ENCODE measurements around the gene GPR108.
"Not testable (repeated sequence)": the region's sequence is repeated elsewhere in the genome, so short reads cannot be mapped to it uniquely, and the experiment has no call there.

The GPR108 gene

DNA sequence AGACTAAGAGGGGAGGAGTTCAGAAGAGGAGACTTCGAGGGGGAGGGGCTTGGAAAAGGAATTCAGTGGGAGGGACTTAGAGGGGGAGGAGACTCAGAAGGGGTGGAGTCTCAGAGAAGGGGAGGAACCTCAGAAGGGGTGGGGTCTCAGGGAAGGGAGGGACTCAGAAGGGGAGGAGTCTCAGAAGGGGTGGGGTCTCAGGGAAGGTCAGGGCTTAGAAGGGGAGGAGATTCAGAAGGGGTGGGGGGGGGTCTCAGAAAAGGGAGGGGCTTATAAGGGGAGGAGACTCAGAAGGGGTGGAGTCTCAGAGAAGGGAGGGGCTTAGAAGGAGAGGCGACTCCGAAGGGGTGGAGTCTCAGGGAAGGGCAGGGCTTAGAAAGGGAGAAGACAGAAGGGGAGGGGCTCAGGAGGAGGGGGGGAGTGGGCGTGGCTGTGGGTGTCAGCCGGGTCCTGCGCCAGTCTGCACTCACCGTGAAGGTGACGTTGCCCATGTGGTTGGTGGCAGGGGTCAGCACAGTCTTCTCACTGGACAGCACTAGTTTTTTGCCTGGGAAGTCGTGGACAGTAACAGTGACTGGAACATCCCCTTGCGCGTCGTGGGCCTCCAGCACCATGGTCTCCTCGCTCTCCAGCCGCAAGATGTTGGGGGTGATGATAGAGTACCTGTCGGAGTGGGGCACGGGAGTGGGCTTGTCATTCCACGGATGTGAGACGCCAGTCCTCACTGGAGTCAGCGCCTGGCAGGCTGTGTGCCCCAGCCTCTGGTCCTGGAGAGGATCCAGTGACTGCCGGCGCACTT is 18.4 kb downstream of the GPR108 start:
- no peak for DNase-seq

DNA sequence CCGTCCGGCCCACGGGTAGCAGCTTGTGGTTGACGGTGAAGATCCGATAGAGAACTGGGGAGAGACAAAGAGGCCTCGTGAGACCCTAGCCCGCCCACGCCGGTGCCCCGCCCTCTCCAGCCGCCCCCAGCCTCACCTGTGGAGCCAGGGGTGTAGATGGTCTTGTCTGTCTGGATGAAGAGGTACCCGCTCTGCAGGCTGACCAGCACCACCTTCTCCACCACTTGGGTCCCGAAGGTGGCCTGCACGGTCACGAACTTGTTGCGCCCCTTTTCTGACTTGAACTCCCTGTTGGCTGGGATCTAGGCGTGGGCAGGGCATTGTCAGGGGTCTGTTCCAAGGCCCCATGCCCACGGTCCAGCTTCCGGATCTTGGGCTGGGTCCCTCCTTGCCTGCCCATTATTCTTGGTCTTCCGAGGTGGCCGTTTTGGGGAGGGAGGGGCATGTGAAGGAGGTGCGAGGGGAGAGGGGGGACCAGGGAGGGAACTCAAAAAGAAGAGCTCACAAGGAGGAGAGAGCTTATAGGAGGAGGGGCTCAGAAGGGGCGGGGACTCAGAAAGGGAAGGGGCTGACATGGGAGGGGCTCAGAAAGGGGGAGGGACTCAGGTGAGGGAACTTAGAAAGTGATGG is 19.2 kb downstream of the GPR108 start:
- DNase-seq = no peak

DNA sequence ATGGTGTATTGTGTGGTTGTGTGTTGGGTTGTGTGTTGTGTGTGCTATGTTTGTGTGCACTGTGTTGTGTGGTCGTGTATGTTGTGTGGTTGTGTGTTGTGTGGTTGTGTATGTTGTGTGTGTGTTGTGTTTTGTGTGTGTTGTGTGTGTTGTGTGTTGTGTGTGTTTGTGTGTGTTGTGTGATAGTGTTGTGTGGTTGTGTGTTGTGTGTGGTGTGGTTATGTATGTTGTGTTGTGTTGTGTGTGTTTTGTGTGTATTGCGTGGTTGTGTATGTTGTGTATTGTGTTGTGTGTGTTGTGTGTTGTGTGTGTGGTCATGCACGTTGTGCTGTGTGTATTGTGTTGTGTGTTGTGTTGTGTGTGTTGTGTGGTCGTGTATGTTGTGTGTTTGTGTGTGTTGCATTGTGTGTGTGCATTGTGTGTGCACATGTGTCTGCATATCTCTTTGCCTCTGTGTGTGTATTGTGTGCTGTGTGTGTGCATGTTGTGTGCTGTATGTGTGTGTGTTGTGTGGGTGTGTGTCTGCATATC is 19.9 kb downstream of the GPR108 start:
- DNase-seq = no peak

DNA sequence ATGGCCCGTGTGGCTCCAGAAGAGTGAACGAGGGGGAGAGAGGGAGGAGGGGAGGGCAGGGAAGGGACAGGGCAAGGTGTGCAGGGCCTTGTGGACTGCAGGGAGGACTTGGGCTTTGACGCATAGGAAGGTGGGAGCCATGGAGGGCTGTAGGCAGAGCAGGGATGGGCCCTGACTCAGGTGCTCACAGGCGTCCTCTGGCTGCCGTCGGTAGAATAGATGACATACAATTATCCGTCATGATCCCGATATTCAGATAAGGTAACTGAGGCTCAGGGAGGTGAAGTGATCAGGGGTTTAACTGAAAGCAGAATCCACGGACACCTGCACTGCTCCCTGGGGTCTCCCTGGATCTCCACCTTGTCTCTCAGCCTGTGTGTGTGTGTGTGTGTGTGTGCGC is 20.3 kb downstream of the GPR108 start:
- no peak for DNase-seq

DNA sequence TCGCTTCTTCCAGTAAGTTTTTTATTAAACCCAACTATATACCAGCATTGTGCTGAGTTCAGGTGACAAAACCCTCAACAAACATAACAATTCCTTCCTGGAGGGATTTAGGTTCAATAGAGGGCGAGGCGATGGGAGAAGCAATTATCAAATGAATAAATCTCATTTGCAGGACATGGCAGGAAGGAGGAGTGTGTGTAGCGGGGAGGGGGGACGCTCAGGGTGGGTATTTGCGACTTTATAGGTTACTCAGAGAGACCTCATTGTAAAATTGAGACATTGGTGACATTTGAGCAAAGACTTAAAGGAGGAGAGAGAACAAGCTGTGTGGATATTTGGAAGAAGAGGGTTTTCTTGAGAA is 20.8 kb downstream of the GPR108 start:
- no peak for DNase-seq

DNA sequence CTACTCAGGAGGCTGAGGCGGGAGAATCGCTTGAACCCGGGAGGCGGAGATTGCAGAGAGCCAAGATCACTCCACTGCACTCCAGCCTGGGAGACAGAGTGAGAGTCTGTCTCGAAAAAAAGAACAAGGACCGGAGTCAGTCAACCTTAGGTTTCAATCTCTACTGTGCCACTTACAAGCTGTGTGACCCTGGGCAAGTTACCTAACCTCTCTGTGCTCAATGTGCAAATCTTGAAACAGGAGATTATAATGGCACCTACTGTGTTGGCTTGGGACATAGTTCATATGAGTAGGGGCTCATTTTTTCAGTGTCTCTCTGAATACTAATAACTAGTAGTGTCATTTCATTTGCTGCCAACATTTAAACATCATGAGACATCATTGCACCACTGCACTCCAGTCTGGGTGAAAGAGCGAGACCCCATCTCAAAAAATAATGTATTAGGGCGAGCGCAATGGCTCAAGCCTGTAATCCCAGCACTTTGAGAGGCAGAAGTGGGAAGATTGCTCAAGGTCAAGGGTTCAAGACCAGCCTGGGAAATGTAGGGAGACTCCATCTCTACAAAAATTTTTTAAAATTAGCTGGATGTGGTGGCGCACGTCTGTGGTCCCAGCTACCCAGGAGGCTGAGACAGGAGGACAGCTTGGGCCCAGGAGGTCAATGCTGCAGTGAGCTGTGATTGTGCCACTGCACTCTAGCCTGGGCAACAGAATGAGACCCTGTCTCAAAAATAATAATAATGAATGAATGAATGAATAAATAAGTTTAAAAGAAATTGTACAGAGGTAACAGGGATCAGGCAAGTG is 22.4 kb downstream of the GPR108 start:
- no peak for DNase-seq

DNA sequence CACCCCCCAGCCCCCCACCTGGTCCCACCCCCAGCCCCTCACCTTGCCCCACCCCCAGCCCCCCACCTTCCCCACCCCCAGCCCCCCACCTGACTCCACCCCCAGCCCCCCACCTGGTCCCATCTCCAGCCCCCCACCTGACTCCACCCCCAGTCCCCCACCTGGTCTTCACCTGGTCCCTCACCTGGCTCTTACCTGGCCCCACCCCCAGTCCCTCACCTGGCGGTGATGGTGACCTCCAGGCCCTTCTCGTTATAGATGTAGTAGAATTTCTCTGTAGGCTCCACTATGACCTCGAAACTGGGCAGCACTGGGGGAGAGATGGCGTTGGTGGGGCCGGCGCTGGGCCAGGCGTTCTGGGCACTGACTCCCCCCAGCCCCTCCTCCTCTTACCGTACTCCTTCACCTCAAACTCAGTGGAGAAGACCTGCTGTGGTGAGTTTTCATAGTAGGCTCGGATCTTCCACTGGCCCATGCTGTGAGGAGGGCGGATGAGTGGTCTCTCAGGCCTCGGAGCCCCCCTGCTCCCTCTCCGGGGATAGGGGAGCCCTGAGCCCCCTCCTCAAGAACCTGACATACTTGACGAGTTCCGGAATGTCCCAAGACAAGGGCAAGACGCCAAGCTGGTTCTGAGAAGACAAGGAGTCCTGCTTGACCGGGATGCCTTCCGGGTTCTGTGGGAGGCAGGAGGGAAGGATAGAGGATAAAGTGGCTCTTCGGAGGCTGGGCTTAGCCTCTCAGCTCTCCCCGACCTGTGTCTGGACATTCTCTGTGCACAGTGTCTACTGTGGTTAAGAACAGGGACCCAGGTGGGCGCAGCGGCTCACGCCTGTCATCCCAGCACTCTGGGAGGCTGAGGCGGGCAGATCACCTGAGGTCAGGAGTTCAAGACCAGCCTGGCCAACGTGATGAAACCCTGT is 23.3 kb downstream of the GPR108 start:
- no peak for DNase-seq

DNA sequence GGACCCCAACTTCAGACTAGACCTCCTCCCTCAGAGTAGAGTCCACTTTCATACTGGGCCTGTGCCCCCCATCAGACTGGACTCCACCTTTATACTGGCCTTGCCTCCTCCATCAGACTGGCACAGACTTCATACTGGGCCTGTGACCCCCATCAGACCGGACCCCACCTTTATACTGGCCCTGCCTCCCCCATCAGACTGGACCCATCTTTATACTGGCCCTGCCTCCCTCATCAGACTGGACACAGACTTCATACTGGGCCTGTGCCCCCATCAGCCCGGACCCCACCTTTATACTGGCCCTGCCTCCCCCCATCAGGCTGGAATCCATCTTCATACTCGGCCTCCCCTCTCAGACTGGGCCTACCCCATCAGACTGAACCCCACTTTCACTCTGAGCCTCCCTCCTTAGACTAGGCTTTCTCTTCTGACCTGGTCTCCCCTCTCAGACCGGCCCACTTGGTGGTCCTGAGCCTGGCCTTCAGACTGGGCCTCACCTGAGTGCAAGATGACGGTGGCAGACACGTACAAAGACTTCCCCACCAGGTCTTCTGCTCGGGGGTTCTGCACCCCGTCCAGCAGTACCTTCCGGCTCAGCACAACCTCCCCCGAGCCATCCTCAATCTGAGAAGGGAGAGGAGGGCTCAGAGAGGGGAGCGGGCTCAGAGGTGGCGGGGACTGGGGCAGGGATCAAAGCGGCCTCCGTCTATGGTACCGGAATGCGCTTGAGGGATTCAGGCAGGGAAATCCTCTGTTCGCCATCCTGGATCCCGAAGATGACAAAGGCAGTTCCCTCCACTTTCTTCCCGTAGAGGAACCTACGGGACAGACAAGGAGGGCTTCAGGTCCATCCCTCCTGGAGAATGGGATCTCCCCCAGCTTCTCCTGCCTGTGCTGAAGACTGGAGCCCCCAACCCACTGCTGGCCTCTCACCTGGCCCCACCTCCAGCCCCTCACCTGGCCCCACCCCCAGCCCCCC is 24.4 kb downstream of the GPR108 start:
- DNase-seq = no peak

DNA sequence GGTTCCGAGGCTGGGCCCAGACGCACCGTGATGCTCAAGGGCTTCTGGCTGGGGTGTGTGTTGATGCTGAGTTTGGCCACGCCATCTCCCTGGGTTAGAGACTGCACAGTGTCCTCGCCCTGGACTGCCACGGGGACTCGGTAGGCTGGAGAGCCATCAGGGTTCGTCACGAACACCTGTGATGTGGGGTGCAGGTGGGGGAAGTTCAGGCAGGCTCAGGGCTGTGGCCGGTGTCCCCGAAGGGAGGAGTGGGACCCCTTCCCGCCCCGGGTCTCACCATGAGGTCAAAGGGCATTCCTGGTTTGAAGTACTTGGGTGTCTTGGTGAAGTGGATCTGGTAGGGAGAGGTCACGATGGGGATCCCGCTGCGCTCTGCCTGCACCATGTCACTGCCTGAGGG is 25.1 kb downstream of the GPR108 start:
- DNase-seq = no peak

DNA sequence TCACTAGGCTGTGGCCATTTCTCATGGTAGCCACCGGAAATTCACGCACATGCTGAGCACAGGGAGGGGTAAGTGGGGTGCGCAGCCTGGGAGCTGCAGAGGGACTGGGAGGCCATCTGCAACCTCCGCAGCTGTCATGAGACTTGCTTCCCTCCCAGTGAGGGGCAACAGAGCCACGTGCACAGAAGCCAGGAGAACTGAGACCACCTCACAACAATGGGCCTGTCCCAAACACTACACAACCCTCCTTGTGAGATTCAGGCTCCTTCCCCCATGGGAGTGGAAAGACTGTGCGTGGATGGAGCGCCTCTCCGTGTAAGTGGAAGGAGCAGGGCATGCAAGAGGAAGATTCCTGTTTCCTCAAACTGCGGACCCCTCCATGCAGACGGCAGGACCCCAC is 25.8 kb downstream of the GPR108 start:
- no peak for DNase-seq

DNA sequence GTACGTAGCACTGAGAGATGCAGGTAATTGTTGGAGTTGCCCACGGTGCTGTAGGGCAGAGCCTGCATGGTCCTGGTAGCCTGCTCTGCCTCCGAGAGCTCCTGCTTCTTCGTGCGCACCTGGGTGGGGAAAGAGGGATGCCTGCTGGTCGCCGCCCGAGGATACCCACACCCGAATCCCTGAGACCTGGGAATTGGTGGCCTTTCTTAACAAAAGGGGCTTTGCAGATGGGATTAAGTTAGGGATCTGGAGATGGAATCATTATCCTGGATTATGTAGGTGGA is 26.4 kb downstream of the GPR108 start:
- DNase-seq = no peak

DNA sequence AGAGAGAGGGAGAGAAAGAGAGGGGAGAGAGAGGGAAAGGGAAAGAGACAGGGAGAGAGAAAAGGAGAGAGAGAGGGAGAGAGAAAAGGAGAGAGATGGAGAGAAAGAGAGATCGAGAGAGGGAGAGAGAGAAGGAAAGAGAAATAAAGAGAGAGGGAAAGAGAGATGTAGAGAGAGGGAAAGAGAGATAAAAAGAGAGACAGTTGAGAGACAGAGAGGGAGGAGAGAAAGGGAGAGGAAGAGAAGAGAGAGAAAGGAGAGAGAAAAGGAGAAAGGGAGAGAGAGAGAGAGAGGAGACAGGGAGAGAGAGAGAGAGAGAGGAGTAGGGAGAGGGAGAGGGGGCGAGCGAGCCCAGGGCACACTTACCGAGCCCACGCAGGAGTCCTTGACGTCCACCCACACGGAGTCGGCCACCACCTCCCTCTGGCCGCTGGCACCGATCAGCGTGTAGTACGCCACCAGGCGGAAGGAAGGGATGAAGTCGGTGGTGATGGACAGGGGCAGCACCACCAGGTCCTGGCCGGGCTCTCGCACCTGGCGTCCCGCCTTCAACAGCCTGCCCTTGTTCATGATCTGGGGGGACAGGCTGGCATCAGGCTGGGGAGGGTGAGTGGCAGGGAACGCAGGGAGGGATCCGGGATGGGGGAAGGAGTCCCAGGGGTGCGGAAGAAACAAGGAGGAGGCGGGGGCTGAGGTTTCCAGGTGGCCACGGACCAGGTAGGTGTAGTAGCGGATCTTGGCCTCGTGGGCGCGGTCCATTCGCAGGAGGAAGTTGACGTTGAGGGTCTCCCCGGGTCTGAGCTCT is 26.9 kb downstream of the GPR108 start:
- no peak for DNase-seq

DNA sequence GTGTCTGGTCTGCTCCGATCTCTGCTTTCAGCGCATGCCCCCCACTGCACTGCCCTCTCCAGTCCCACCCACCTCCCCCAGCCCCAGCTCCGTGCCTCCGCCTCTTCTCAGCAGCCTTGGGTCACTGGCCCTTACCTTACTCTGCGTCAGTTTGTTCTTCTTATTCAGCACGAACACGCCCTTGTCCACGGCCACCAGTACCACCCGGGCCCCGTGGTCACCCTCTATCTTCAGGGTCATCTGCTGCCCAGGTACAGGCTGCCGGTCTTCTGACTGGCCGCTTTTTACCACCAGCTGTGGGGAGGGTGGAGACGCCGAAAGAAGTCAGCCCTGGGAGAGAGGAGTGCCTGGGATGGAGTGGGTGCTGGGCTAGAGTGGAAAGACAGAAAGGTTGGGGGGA is 27.8 kb downstream of the GPR108 start:
- no peak for DNase-seq

DNA sequence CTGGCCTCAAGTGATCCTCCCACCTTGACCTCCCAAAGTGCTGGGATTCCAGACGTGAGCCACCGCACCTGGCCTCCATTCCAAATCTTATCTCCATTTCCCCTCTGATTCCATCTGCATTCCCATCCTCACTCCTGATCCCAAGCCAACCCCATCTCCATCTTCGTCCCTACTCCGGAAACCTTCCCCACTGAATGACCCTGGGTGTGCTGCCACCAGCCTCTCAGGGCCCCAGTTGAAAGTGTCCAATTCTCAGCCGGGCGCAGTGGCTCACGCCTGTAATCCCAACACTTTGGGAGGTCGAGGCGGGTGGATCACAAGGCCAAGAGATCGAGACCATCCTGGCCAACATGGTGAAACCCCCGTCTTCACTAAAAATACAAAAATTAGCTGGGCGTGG is 28.5 kb downstream of the GPR108 start:
- not testable (repeated sequence) for DNase-seq

DNA sequence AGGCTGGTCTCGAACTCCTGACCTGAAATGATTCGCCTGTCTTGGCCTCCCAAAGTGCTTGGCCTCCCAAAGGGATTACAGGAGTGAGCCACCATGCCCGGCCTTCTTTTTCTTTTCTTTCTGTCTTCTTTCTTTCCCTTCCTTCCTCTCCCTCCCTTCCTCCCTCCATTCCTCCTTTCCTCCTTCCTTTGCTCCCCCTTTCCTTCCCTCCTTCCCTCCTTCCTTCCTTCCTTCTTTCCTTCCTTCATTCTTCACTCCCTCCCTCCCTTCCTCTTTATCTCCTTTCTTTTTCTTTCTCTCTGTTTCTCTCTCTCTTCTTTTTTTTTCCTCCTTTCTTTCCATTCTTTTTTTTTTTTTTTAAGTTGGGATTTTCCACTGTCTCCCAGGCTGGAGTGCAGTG is 29.0 kb downstream of the GPR108 start:
- no peak for DNase-seq

DNA sequence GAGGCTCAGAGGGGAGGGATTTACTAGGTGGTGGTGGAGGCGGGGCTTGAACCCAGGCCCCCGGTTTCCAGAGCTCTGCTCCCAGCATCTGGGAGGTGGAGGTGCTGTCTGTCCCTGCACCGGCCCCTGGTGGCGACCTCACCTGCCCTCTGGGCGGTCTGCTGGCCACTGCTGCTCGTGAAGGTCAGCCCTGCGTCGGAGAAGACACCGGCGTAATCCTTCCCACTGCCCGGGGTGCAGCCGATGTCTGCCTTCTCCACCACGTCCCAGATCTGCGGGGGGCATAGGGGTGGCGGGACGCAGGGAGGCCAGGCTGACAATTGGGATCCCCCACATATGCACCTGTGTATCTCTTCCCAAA is 29.7 kb downstream of the GPR108 start:
- DNase-seq = no peak

DNA sequence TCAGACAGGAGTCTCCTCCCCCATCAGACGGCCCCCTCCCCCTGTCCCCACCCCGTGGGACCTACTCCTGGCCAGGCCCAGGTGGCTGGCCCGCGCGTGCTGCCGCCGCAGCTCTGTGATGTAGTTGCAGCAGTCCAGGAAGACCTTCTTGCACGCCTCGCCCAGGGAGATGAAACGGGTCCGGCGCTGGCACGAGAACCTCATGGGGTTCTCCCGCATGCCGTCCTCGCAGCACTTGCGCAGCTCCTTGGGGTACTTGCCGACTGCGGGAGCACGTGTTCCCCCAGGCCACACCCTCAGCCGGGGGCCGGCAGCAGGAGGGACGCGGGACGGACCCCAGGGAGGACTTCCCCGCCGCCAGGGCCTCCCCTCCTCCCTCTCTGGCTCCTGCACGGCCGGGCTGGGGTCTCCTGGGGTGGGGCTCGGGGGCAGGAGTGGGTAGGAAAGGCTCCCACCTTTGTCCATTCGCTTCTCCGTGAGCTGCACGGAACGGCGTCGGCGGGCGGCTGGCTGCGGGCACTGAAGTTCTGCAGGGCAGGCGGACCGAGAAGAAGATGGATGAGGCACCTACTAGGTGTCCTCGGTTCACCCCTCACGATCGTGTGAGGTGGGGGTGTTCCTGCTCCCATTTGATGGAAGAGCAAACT is 30.2 kb downstream of the GPR108 start:
- no peak for DNase-seq

DNA sequence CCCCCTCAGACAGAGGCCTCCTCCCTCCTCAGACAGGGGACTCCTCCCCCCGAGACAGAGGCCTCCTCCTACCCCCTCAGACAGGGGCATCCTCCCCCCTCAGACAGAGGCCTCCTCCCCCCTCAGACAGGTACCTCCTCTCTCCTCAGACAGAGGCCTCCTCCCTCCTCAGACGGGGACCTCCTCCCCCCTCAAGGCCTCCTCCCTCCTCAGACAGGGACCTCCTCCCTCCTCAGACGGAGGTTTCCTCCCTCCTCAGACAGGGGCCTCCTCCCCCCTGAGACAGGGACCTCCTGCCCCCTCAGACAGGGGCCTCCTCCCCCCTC is 30.8 kb downstream of the GPR108 start:
- no peak for DNase-seq

DNA sequence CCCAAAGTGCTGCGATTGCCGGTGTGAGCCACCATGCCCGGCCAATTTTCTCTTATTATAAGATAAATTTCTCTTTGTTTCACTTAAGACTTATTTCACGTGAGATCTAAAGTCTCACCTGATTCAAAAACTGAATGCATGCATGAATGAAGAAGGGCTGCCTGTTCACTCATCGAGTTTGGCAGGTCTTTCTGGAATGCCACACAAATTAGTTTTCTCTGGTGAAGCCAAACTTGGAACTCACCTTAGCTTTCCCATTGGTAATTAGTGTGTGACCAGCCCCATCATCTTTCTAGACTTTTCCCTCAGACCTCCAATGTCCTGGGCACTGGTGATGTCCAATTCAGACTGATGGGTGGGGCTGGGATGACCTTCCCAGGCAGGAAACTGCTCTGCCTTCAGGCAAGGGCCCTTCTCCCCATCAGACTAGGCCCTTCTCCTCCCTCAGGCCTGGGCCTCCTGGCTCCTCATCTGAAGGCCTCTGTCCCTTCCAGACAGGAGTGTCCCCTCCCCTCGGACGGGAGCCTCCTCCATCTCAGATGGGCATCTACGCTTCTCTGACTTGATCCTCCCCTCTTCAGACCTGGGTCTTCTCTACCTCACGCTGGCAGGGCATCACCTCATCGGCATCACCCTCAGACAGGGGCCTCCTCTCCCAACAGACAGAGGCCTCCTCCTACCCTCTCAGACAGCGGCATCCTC is 31.3 kb downstream of the GPR108 start:
- no peak for DNase-seq

Measured in retina (tissue), 1 donor.